Epithelial cell of proximal tubule (primary cell): ENCODE data around the gene PHOX2A. TPM values are rescaled to one million over a fixed set of nuclear protein-coding genes. Genes with fewer than 3 reads are reported as not detected.
"Not testable (repeated sequence)": the region's sequence is repeated elsewhere in the genome, so short reads cannot be mapped to it uniquely, and the experiment has no call there.

Source experiments
- DNase-seq: peaks from one replicate; pipeline ENCODE4 v3.0.0-alpha.2; 2011; ENCODE audit warnings: low read depth
- H3K4me3 ChIP-seq: 2 replicates; pipeline ENCODE4 v1.5.1; 2011; ENCODE audit warnings: low read depth, mild to moderate bottlenecking, low read length
- CTCF ChIP-seq: conservative IDR thresholded peaks from 2 replicates; pipeline ENCODE4 v1.5.1; 2012; ENCODE audit warnings: low read depth, mild to moderate bottlenecking, low read length
- total RNA-seq: library from RNA; depleted of rRNA; stranded (reverse); fragments of >200 nt; gene quantifications from 2 replicates; pipeline ENCODE4 v1.2.3, GENCODE V29; 2015

PHOX2A gene
- total RNA-seq: not detected in 2 replicates

GRCh38 chr11:72244060-72244360 is at the start of gene PHOX2A:
Gene PHOX2A, minus strand, starts transcription at chr11:72244176. Its CDS starts 172 bp downstream, at chr11:72244004.
- DNase-seq: no peak
- TF ChIP-seq CTCF: no peak
- no peak within 1 kb of the TSS for H3K4me3 ChIP-seq

GRCh38 chr11:72293391-72293790 is 49.4 kb upstream of the PHOX2A start:
- DNase-seq: no peak
- no peak for TF ChIP-seq CTCF
- no peak overlapping the region for H3K4me3 ChIP-seq

GRCh38 chr11:72292106-72292785 is 48.3 kb upstream of the PHOX2A start:
- no peak overlapping the region for H3K4me3 ChIP-seq
- DNase-seq: no peak
- TF ChIP-seq CTCF: no peak

GRCh38 chr11:72290741-72291140 is 46.8 kb upstream of the PHOX2A start:
- DNase-seq: not testable (repeated sequence)
- peak; percentile 46 for TF ChIP-seq CTCF

GRCh38 chr11:72287293-72287692 is 43.3 kb upstream of the PHOX2A start:
- no peak for TF ChIP-seq CTCF
- H3K4me3 ChIP-seq: no peak overlapping the region
- DNase-seq: no peak

More at GRCh38 chr11:72290741-72291140, 46.8 kb upstream of the PHOX2A start:
- not testable (repeated sequence) for H3K4me3 ChIP-seq

- H3K4me3 ChIP-seq: no peak overlapping the region
- no peak for TF ChIP-seq CTCF
- no peak for DNase-seq
Observed at GRCh38 chr11:72283947-72284346, 40.0 kb upstream of the PHOX2A start.

- no peak for DNase-seq
Observed at GRCh38 chr11:72280726-72281315, 36.8 kb upstream of the PHOX2A start.

More at GRCh38 chr11:72280726-72281315, 36.8 kb upstream of the PHOX2A start:
- no peak overlapping the region for H3K4me3 ChIP-seq
- TF ChIP-seq CTCF: no peak
